H9 (cell line): Measurements from ENCODE around the gene SPRY2. TPM values are rescaled to one million over a fixed set of nuclear protein-coding genes. Genes with fewer than 3 reads are reported as not detected.
A peak's percentile ranks its signal among the peaks of the same experiment; 100 is the strongest.

ENCODE experiments used
- DNase-seq: peaks from one replicate; pipeline ENCODE4 v3.0.0-alpha.2; 2017
- H2AFZ ChIP-seq: one replicate; pipeline ENCODE4 v1.6.1; 2013; ENCODE audit warnings: mild to moderate bottlenecking, low read length, control low read depth, moderate library complexity
- H2AK5ac ChIP-seq: 2 replicates; pipeline ENCODE4 v1.6.1; 2013; ENCODE audit warnings: low read length, control low read depth, mixed read lengths; ENCODE audit not compliant: insufficient read length
- H2BK120ac ChIP-seq: one replicate; pipeline ENCODE4 v1.6.1; 2013; ENCODE audit warnings: low read depth, mild to moderate bottlenecking, low read length, control low read depth, inconsistent platforms; ENCODE audit not compliant: poor library complexity, severe bottlenecking
- H2BK12ac ChIP-seq: 2 replicates; pipeline ENCODE4 v1.6.1; 2013; ENCODE audit warnings: low read length, control low read depth, mixed read lengths, low read depth; ENCODE audit not compliant: insufficient read length
- H2BK15ac ChIP-seq: 2 replicates; pipeline ENCODE4 v1.6.1; 2013; ENCODE audit warnings: low read depth, low read length, control low read depth
- H2BK20ac ChIP-seq: one replicate; pipeline ENCODE4 v1.6.1; 2013; ENCODE audit warnings: low read depth, mild to moderate bottlenecking, low read length, control low read depth, inconsistent platforms; ENCODE audit not compliant: poor library complexity, severe bottlenecking
- H2BK5ac ChIP-seq: 2 replicates; pipeline ENCODE4 v1.6.1; 2013; ENCODE audit warnings: low read length, control low read depth, mixed read lengths; ENCODE audit not compliant: insufficient read length
- H3K14ac ChIP-seq: 2 replicates; pipeline ENCODE4 v1.6.1; 2013; ENCODE audit warnings: low read length, control low read depth; ENCODE audit not compliant: insufficient read depth
- H3K18ac ChIP-seq: 2 replicates; pipeline ENCODE4 v1.6.1; 2013; ENCODE audit warnings: low read depth, mild to moderate bottlenecking, mixed read lengths, low read length, control low read depth; ENCODE audit not compliant: insufficient read length
- H3K23ac ChIP-seq: 2 replicates; pipeline ENCODE4 v1.6.1; 2013; ENCODE audit warnings: low read length, control low read depth, mixed read lengths, low read depth; ENCODE audit not compliant: insufficient read length
- H3K23me2 ChIP-seq: 2 replicates; pipeline ENCODE4 v1.6.1; 2013; ENCODE audit warnings: low read depth, mild to moderate bottlenecking, mixed read lengths, low read length, control low read depth; ENCODE audit not compliant: insufficient read length, poor library complexity, severe bottlenecking
- H3K27ac ChIP-seq: 2 replicates; pipeline ENCODE4 v1.5.1; 2013; ENCODE audit warnings: low read length, control low read depth, mixed read lengths, low read depth; ENCODE audit not compliant: insufficient read length
- H3K27me3 ChIP-seq: 2 replicates; pipeline ENCODE4 v1.6.1; 2013; ENCODE audit warnings: low read length, control low read depth, inconsistent platforms; ENCODE audit not compliant: insufficient read depth
- H3K4ac ChIP-seq: 2 replicates; pipeline ENCODE4 v1.6.1; 2013; ENCODE audit warnings: low read depth, mild to moderate bottlenecking, control low read depth, inconsistent platforms, low read length, moderate library complexity
- H3K4me1 ChIP-seq: 2 replicates; pipeline ENCODE4 v1.6.1; 2013; ENCODE audit warnings: low read length, control low read depth, inconsistent platforms; ENCODE audit not compliant: insufficient read depth
- H3K4me2 ChIP-seq: 2 replicates; pipeline ENCODE4 v1.6.1; 2013; ENCODE audit warnings: low read length, control low read depth, mixed read lengths; ENCODE audit not compliant: insufficient read length, insufficient read depth
- H3K56ac ChIP-seq: 2 replicates; pipeline ENCODE4 v1.6.1; 2013; ENCODE audit warnings: low read depth, mild to moderate bottlenecking, mixed read lengths, low read length, control low read depth; ENCODE audit not compliant: insufficient read length
- H3K79me1 ChIP-seq: 2 replicates; pipeline ENCODE4 v1.6.1; 2013; ENCODE audit warnings: low read depth, mild to moderate bottlenecking, moderate library complexity, low read length, control low read depth, inconsistent platforms; ENCODE audit not compliant: insufficient read depth, poor library complexity, severe bottlenecking
- H3K79me2 ChIP-seq: 2 replicates; pipeline ENCODE4 v1.6.1; 2013; ENCODE audit warnings: low read length, control low read depth, inconsistent platforms; ENCODE audit not compliant: insufficient read depth
- H3K9ac ChIP-seq: 2 replicates; pipeline ENCODE4 v1.6.1; 2013; ENCODE audit warnings: low read length, control low read depth, mixed read lengths; ENCODE audit not compliant: insufficient read length; ENCODE audit errors: extremely low read depth
- H3K9me3 ChIP-seq: one replicate; pipeline ENCODE4 v1.6.1; 2013; ENCODE audit warnings: low read depth, low read length, inconsistent platforms; ENCODE audit not compliant: control insufficient read depth
- H3T11ph ChIP-seq: one replicate; pipeline ENCODE4 v1.6.1; 2013; ENCODE audit warnings: mild to moderate bottlenecking, low read length, control low read depth, inconsistent platforms
- H4K20me1 ChIP-seq: one replicate; pipeline ENCODE4 v1.6.1; 2013; ENCODE audit not compliant: control insufficient read depth, insufficient read length, insufficient read depth
- H4K5ac ChIP-seq: 2 replicates; pipeline ENCODE4 v1.6.1; 2013; ENCODE audit warnings: low read depth, mild to moderate bottlenecking, mixed read lengths, low read length, control low read depth; ENCODE audit not compliant: insufficient read length
- H4K8ac ChIP-seq: replicated peaks from 2 replicates; pipeline ENCODE4 v1.6.1; 2013; ENCODE audit warnings: low read length, control low read depth, mixed read lengths, low read depth; ENCODE audit not compliant: insufficient read length
- H4K91ac ChIP-seq: 2 replicates; pipeline ENCODE4 v1.6.1; 2013; ENCODE audit warnings: low read depth, mild to moderate bottlenecking, moderate library complexity, mixed read lengths, low read length, control low read depth; ENCODE audit not compliant: insufficient read length
- H3K27ac Mint-ChIP-seq, 3 experiments: 2 replicates in 2 of 3; 3 replicates in 1 of 3; pipeline ENCODE4 v1.8.0; 2020 to 2021; ENCODE audit warnings: mixed read lengths in 3 of 3, mild to moderate bottlenecking in 1 of 3, moderate library complexity in 1 of 3
- H3K27me3 Mint-ChIP-seq: 2 replicates; pipeline ENCODE4 v1.8.0; 2021; ENCODE audit warnings: low read depth, mild to moderate bottlenecking, moderate library complexity, mixed read lengths
- H3K36me3 Mint-ChIP-seq, 3 experiments: 2 replicates in 2 of 3; 3 replicates in 1 of 3; pipeline ENCODE4 v1.8.0; 2020 to 2021; ENCODE audit warnings: low read depth in 3 of 3, mixed read lengths in 3 of 3; ENCODE audit not compliant: insufficient read depth in 1 of 3
- H3K4me1 Mint-ChIP-seq, 2 experiments: 2 replicates each; pipeline ENCODE4 v1.8.0; 2020; ENCODE audit warnings: mixed read lengths in 2 of 2
- H3K4me3 Mint-ChIP-seq, 2 experiments: 2 replicates in 1 of 2; 3 replicates in 1 of 2; pipeline ENCODE4 v1.8.0; 2020 to 2021; ENCODE audit warnings: mild to moderate bottlenecking in 2 of 2, mixed read lengths in 2 of 2, moderate library complexity in 1 of 2
- H3K9me3 Mint-ChIP-seq, 2 experiments: 2 replicates in 1 of 2; 3 replicates in 1 of 2; pipeline ENCODE4 v1.8.0; 2020; ENCODE audit warnings: mild to moderate bottlenecking in 2 of 2, mixed read lengths in 2 of 2, moderate library complexity in 1 of 2
- CTCF ChIP-seq: fragments of 200-600 bp; sonication (generic); conservative IDR thresholded peaks from 3 replicates; pipeline ENCODE4 v1.8.0; 2021; ENCODE audit warnings: antibody characterized with exemption, mild to moderate bottlenecking
- WGBS: extraction: QIAGEN DNeasy Blood & Tissue Kit; methylation state at CpG from one replicate; pipeline ENCODE4 v1.1.7; 2013; ENCODE audit warnings: missing lambda C conversion rate, low lambda C conversion rate, mixed read lengths; ENCODE audit not compliant: insufficient read length; ENCODE audit errors: extremely low coverage; 5-methylcytosine and 5-hydroxymethylcytosine counted together
- total RNA-seq: library from RNA; stranded (reverse); gene quantifications from 2 replicates; pipeline ENCODE4 v1.2.1, GENCODE V29; 2021

SPRY2 gene
- total RNA-seq, 1 experiment from 2014 or later = 56.4 TPM

DNA sequence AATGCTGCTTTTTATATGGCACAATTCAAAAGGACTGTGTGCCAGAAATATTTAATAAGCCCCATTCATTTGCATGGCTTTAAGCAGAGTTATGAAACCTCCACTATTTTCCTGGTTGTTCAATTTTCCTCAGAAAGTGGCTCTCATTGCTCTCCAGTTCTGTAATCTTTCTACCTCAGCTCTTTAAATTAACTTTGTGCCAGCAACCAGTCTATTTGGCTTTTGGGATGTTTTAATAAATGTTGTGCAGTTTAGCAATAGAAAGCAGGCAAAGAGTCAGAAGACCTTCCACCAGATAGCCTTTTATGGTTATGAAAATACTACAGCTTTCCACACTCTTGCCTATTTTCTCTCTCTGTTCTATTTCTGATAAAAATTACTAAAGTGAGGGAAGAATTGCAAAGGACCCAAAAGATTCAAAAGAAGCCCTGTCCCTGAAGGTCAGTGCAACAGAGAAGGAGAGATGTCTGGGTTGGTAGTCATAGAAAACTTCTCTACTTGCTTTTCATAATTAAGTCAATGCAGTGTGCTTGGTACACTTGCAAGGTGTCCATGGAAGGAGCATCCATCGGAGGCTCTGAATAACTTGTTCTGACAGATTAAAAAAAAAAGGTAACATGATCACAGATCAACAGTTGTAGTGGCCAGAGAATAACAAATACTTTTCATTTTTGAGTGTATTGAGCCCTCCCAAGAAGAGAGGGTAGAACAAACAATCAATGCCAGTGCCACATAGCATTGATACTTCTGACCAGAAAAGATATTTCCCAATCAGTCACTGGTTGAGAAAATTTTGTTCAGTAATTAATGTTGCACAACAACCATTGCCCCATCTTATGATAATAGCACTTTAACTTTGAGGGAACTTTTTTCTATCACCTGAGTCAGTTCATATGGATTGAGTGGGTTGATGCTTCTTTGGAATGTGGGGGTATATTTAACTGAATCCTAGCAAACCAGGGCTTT, 48.4 kb upstream of the SPRY2 start:
- no peak overlapping the region for H3K4me3 Mint-ChIP-seq
- Histone ChIP-seq H3K56ac (no peak overlapping the region), H2AFZ (no peak overlapping the region), H4K91ac (no peak overlapping the region), H2BK120ac (no peak overlapping the region), H2BK20ac (no peak overlapping the region), H3K27ac (no peak overlapping the region), H3K9me3 (no peaks in the 10 kb centered on the region), H3K18ac (no peak overlapping the region), H3K4me2 (no peak overlapping the region), H3K14ac (no peak overlapping the region), H2BK15ac (no peak overlapping the region), H3K23ac (no peak overlapping the region), H3K79me2 (no peaks in the 10 kb centered on the region), H2BK5ac (no peak overlapping the region), H3K4me1 (no peaks in the 10 kb centered on the region), H4K20me1 (no peaks in the 10 kb centered on the region), H2BK12ac (no peak overlapping the region), H3K27me3 (no peaks in the 10 kb centered on the region), H4K5ac (no peak overlapping the region), H3K79me1 (no peaks in the 10 kb centered on the region), H3T11ph (no peak overlapping the region), H3K4ac (no peak overlapping the region), H3K9ac (no peak overlapping the region), H2AK5ac (no peak overlapping the region), H3K23me2 (no peaks in the 10 kb centered on the region), H4K8ac (no peak overlapping the region)
- H3K27ac Mint-ChIP-seq = 0 out of 7 replicates have a peak overlapping the region, but pooled peaks of 1 of the 3 experiments have one; percentile 21
- no peak for TF ChIP-seq CTCF
- no peaks in the 10 kb centered on the region for H3K4me1 Mint-ChIP-seq
- H3K9me3 Mint-ChIP-seq = peaks cover 11 to 15% of the 10 kb centered on the region in 2 experiments
- no peak for DNase-seq
- WGBS = no CpG with 5 or more reads among the region's 1 CpG
- H3K36me3 Mint-ChIP-seq = peaks cover 2 to 10% (median 2%) of the 10 kb centered on the region in 3 experiments; a peak in 5 of 7 replicates
- H3K27me3 Mint-ChIP-seq = no peaks in the 10 kb centered on the region
